ENCODE results near the gene SERPINF2. TPM values are rescaled to one million over a fixed set of nuclear protein-coding genes. Genes with fewer than 3 reads are reported as not detected.

SERPINF2 gene
- total RNA-seq, 1 donor from 2014 or later = 0.82 TPM

DNA sequence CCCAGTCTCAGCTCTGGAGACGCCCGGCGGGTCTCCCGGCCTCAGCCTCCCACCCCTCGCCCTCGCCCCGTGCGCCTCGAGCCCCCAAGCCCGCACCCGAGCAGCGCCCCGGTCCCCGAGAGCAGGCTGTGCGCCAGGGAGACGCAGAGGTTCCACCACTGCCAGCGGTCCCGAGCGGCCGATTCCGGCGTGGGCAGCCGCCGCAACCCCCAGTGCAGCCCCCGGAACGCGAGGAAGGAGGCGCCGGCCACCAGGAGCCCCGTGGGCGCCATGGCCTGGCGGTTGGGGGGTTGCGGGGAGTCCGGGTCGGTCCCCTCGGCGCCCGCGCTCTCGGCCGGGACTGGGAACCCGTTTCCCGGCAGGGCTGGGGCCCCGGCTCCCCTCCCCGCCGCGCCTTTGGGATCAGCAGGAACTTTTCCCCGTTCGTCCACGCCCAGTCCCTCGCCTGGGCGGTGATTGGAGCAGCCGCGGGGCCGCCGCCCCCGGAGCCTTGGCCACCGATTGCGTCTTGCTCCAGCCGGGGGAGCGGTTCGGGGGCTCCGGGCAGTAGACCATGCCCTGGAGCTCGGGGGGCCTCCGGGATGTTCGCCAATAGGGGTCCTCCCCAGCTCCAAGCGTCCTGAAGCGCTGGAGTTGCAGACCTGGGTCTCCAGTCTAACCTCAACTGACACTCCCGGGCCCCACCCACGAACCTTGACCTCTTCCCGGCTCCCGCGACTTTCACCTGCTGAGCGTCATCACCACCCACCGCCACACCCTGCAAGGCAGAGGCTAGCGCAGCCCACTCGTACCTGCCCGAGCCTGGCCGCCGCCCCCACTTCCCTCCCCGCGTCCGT lies 32.5 kb upstream of the SERPINF2 start, which contains the start of gene TLCD2:
TSS of gene TLCD2 (minus strand) at position 407 of the 836 bp plus-strand sequence. CDS start at position 272, 135 bp downstream.
- POLR2A ChIA-PET = no interaction called here
- intact Hi-C loops (cut with micrococcal nuclease) = no loop called here
- TF ChIP-seq, protein P1, sequence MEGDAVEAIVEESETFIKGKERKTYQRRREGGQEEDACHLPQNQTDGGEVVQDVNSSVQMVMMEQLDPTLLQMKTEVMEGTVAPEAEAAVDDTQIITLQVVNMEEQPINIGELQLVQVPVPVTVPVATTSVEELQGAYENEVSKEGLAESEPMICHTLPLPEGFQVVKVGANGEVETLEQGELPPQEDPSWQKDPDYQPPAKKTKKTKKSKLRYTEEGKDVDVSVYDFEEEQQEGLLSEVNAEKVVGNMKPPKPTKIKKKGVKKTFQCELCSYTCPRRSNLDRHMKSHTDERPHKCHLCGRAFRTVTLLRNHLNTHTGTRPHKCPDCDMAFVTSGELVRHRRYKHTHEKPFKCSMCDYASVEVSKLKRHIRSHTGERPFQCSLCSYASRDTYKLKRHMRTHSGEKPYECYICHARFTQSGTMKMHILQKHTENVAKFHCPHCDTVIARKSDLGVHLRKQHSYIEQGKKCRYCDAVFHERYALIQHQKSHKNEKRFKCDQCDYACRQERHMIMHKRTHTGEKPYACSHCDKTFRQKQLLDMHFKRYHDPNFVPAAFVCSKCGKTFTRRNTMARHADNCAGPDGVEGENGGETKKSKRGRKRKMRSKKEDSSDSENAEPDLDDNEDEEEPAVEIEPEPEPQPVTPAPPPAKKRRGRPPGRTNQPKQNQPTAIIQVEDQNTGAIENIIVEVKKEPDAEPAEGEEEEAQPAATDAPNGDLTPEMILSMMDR (IDR thresholded peaks at IDR 0.05) = no peak

DNA sequence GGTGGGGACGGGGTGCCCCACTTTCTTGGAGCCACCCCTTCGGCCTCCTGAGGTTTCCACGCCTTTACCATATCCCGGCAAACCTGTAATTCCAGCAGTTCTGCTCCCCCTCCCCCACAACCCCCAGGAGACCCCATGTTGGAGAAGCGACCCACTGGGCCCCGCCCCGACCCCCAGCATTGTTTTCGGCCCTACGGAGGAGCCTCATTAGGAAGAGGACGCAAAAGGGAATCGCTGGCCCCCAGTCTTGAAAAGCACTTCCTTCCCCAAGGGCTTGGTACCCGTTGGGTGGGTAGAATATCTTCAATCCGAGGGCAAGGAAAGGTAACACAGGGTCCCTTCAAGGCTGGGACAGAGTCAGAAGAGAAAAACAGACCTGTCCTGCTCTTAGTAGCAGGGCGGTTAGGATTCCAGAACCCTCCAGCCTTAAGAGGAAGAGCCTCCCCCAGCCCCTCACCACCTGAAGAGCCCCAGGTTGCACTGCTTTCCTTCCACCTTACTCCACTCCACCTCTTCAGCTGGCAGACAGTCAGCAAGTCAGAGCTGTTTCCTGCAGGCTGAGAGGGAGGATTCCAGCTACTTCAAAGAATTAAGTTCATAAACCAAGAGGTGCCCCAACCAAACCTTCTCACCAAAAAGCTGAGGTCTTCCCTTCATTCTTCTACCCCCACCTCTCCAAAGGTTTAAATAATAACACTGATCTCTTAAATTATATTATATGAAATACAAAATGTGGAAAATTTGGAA lies 31.7 kb upstream of the SERPINF2 start:
- no peak for DNase-seq
- Mint-ChIP-seq H3K36me3 (ENCODE audit: low read depth) (no peaks in the 10 kb centered on the region), H3K27ac (no peak overlapping the region), H3K4me1 (peaks cover 16% of the 10 kb centered on the region), H3K4me3 (peak overlapping the region; percentile 66), H3K27me3 (peaks cover 26% of the 10 kb centered on the region), H3K9me3 (no peaks in the 10 kb centered on the region)
- no peak for ATAC-seq (ENCODE audit: low read depth)
- intact Hi-C loops (cut with micrococcal nuclease) = no loop called here
- CTCF ChIA-PET = interaction anchor here (1.1 kb wide), 1 partner anchor 41 kb away, joined by 4 read pairs; no protein-coding TSS in a partner anchor
- TF ChIP-seq, protein P1 (IDR thresholded peaks at IDR 0.05) = no peak
- POLR2A ChIA-PET = no interaction called here

More for the DNA sequence above, 32.5 kb upstream of the SERPINF2 start, which contains the start of gene TLCD2:
- H3K4me3 Mint-ChIP-seq = peak within 1 kb of the TSS; percentile 66
- peaks cover 15% of the 10 kb centered on the region for H3K4me1 Mint-ChIP-seq
- no peaks in the 10 kb centered on the region for H3K36me3 Mint-ChIP-seq (ENCODE audit: low read depth)
- peaks cover 27% of the 10 kb centered on the region for H3K27me3 Mint-ChIP-seq
- no peaks in the 10 kb centered on the region for H3K9me3 Mint-ChIP-seq
- DNase-seq (no peak), ATAC-seq (ENCODE audit: low read depth) (peak; percentile 26)
- CTCF ChIA-PET = no interaction called here
- H3K27ac Mint-ChIP-seq = no peak within 1 kb of the TSS

DNA sequence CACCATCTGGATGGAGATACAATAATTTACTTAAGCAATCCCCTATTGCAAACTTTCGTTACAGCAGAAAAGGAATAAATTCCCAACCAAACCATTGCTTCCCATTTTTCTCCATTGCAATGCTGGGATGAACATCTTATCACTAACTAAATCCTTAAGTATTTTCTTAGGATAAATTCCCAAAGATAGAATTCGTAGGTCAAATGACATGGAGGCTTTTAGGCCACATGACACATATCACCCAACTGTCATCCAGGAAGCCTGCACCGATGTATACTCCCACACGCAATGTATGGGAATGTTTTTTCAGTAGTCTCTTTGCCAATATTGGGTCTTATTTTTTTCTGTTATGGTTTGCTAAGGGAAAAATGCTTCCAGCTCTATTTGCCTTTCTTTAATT lies 30.9 kb upstream of the SERPINF2 start:
- ChIA-PET POLR2A (interaction anchor here (0.6 kb wide), 1 partner anchor 111 kb away, joined by 7 read pairs; no protein-coding TSS in a partner anchor), CTCF (interaction anchor here (1.1 to 1.9 kb wide), 2 partner anchors 42 to 43 kb away, joined by 4 to 5 read pairs; no protein-coding TSS in a partner anchor)
- intact Hi-C loops (cut with micrococcal nuclease) = no loop called here
- Mint-ChIP-seq H3K4me3 (no peak overlapping the region), H3K36me3 (ENCODE audit: low read depth) (no peaks in the 10 kb centered on the region), H3K9me3 (no peaks in the 10 kb centered on the region), H3K27me3 (peaks cover 26% of the 10 kb centered on the region), H3K4me1 (peaks cover 20% of the 10 kb centered on the region), H3K27ac (no peak overlapping the region)
- TF ChIP-seq, protein P1 (IDR thresholded peaks at IDR 0.05) = no peak
- ATAC-seq (ENCODE audit: low read depth) = no peak
- no peak for DNase-seq

DNA sequence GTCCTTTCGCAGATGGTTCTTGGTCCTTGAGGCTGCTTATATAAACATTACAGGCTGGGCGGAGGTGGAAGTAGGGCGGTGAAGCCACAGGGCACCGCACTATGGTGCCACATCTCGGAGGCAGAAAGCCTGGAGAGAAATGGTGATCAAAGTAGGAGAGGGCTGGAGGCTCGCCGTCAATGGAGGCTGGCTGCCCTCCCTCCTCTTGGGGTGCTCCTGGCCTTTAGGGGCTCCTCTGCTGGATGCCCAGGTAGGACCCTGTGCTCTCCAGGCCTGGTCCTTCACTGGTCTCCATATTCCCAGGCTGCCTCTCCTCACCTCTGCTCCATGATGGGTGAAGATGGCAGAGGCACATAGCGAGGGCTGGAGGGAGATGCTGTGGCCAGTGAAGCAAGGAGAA lies 30.4 kb upstream of the SERPINF2 start:
- Mint-ChIP-seq H3K36me3 (ENCODE audit: low read depth) (no peaks in the 10 kb centered on the region), H3K4me1 (peaks cover 25% of the 10 kb centered on the region), H3K4me3 (no peak overlapping the region), H3K9me3 (no peaks in the 10 kb centered on the region), H3K27ac (no peak overlapping the region), H3K27me3 (peaks cover 23% of the 10 kb centered on the region)
- CTCF ChIA-PET = interaction anchor here (1.9 kb wide), 1 partner anchor 43 kb away, joined by 5 read pairs; no protein-coding TSS in a partner anchor
- DNase-seq = no peak
- POLR2A ChIA-PET = interaction anchor here (0.6 kb wide), 1 partner anchor 111 kb away, joined by 7 read pairs; no protein-coding TSS in a partner anchor
- TF ChIP-seq, protein P1 (IDR thresholded peaks at IDR 0.05) = no peak
- intact Hi-C loops (cut with micrococcal nuclease) = no loop called here
- ATAC-seq (ENCODE audit: low read depth) = no peak
